Hematopoietic multipotent progenitor cell treated with erythropoietin and hydrocortisone succinate and interleukin-3 and kit ligand, for 15 days (in vitro differentiated cells): ENCODE measurements around the gene C12orf56.
"Not testable (repeated sequence)": the region's sequence is repeated elsewhere in the genome, so short reads cannot be mapped to it uniquely, and the experiment has no call there.

ENCODE experiments used
- DNase-seq: peaks from one replicate; pipeline ENCODE4 v3.0.0-alpha.2; 2015; ENCODE audit warnings: low spot score

The C12orf56 gene

DNA sequence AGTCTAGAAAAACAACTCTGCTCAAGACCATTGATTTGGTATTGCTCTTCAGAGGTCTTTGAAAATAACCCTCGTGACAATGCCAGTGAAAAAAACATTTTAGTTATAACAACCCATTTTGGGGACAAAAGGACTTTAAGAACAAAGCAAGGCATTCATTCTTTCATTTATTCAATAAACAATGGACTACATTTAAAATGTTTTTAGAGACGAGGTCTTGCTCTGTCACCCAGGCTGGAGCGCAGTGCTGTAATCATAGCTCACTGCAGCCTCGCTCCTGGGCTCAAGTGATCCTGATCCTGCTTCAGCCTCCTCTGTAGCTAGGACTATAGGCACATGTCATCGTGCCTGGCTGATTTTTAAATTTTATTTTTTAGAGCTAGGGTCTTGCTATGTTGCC, 160.8 kb downstream of the C12orf56 start:
- DNase-seq = no peak

GRCh38 chr12:64229240-64229639, 161.3 kb downstream of the C12orf56 start:
- no peak for DNase-seq

GRCh38 chr12:64225626-64226025, 164.9 kb downstream of the C12orf56 start:
- no peak for DNase-seq

- DNase-seq = peak; percentile 92
These were observed 168.4 kb downstream of the C12orf56 start, which contains the start of gene KICS2 for GRCh38 chr12:64222009-64222765. TSS of gene KICS2 (minus strand) at chr12:64222296. CDS start at chr12:64222237, 59 bp downstream.

- DNase-seq = peak; percentile 57
These were observed 168.9 kb downstream of the C12orf56 start for GRCh38 chr12:64221651-64222008.

DNA sequence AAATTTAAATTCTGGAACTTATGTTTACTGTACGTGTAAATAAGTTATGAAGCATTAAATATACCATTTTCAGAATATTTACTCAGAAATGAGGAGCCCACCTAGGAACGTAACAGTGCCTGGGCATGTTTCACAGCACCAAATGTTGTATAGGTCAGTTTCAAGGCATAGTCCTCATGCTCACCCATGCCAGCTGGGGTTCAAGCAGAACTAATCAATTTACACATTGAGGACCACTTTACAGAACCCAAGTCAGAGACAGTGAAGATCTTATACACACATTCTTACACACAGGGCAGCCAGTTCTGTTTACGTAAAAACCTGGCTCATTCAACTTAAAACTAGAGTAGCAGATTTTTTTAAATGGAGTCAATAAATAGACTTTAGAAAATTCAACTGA, 170.5 kb downstream of the C12orf56 start:
- no peak for DNase-seq

GRCh38 chr12:64219145-64219544, 171.4 kb downstream of the C12orf56 start:
- peak; percentile 13 for DNase-seq

DNA sequence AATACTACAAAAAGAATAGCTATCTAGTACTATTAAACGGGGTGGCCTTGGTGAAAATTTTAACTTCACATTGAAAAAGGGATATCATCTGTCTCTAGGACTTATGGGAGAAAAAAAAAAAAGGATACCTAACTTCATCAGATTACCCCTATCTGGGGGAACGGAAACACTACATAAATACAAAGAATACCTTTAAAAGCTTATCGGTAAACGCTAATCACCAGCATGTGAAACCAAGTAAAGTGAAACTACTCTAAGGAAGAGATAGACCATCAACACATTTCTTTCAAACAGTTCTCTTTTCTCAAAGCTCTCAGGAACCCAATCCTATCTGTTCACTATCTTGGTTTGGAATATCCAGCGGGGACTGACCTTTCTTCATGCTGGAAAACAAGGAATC, 172.0 kb downstream of the C12orf56 start:
- DNase-seq = peak; percentile 20

- not testable (repeated sequence) for DNase-seq
These were observed 172.9 kb downstream of the C12orf56 start for GRCh38 chr12:64217643-64218042.

DNA sequence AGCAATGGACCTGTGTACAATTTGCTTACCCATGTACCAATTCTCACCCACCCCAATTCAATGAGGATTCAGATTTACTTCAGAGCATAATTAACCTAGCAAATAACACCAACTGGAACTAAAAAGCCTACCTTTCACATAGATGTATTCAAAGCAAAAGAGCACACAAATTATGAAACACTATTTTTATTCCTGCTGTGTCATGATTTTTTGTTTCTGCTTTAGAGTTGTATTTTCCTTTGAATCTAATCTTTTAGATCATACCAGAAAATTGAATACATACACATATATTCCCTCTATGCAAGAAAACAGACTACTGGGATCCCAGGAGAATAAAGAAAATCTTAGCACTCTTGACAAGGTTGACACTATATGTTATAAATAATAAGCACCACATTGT, 174.3 kb downstream of the C12orf56 start:
- no peak for DNase-seq
